OCI-LY3 (cell line): ENCODE measurements around the gene CP.

Experiments used
- CTCF ChIP-seq: fragments of 200-600, 300-600 bp; sonication (generic); IDR thresholded peaks from 2 replicates; pipeline ENCODE4 v1.5.1; 2014; ENCODE audit warnings: antibody characterized with exemption, low read length, low read depth
- EZH2phosphoT487 ChIP-seq: fragments of 200-600 bp; shearing (Covaris generic); IDR thresholded peaks from 2 replicates; pipeline ENCODE4 v1.6.1; 2018; ENCODE audit warnings: antibody characterized with exemption, mixed run types, low read depth

- TF ChIP-seq CTCF = no peak
- TF ChIP-seq EZH2phosphoT487 = no peak
Observed at GRCh38 chr3:149252272-149252671, 30.6 kb upstream of the CP start.
